ES-I3 (cell line): ENCODE data around the gene B9D2.

Source experiments
- H3K36me3 ChIP-seq: 2 replicates; pipeline ENCODE4 v1.6.1; 2013; ENCODE audit warnings: mild to moderate bottlenecking, low read length, control low read depth, moderate library complexity; ENCODE audit not compliant: insufficient read depth
- H3K4me1 ChIP-seq: 2 replicates; pipeline ENCODE4 v1.6.1; 2013; ENCODE audit warnings: mild to moderate bottlenecking, control low read depth, low read length; ENCODE audit not compliant: insufficient read depth
- H3K9ac ChIP-seq: 2 replicates; pipeline ENCODE4 v1.6.1; 2013; ENCODE audit warnings: low read depth, mild to moderate bottlenecking, low read length, moderate library complexity
- H3K9me3 ChIP-seq: 2 replicates; pipeline ENCODE4 v1.6.1; 2013; ENCODE audit warnings: mild to moderate bottlenecking, low read length, moderate library complexity; ENCODE audit not compliant: control insufficient read depth, insufficient read depth

B9D2 gene

GRCh38 chr19:41334793-41335192 lies 29.2 kb downstream of the B9D2 start:
- Histone ChIP-seq H3K9ac (no peak overlapping the region), H3K9me3 (no peaks in the 10 kb centered on the region), H3K4me1 (no peaks in the 10 kb centered on the region; the same call in 1 of the 2 replicates), H3K36me3 (no peaks in the 10 kb centered on the region; the same call in 1 of the 2 replicates)

- Histone ChIP-seq H3K9ac (no peak overlapping the region), H3K36me3 (no peaks in the 10 kb centered on the region), H3K9me3 (no peaks in the 10 kb centered on the region), H3K4me1 (peaks cover 11% of the 10 kb centered on the region; the same call in 1 of the 2 replicates)
Measured at GRCh38 chr19:41332468-41332867, 31.5 kb downstream of the B9D2 start.

- H3K9me3 ChIP-seq = no peaks in the 10 kb centered on the region
- no peak overlapping the region for H3K9ac ChIP-seq
- H3K36me3 ChIP-seq = no peaks in the 10 kb centered on the region
- H3K4me1 ChIP-seq = peaks cover 15% of the 10 kb centered on the region; the same call in 1 of the 2 replicates
Measured at GRCh38 chr19:41332000-41332399, 31.9 kb downstream of the B9D2 start.

- H3K36me3 ChIP-seq = no peaks in the 10 kb centered on the region
Measured at GRCh38 chr19:41330946-41331678, 32.8 kb downstream of the B9D2 start.

GRCh38 chr19:41330481-41330880 lies 33.5 kb downstream of the B9D2 start:
- no peak overlapping the region for H3K9ac ChIP-seq
- peaks cover 23% of the 10 kb centered on the region for H3K4me1 ChIP-seq
- H3K9me3 ChIP-seq = no peaks in the 10 kb centered on the region
- no peaks in the 10 kb centered on the region for H3K36me3 ChIP-seq

More at GRCh38 chr19:41330946-41331678, 32.8 kb downstream of the B9D2 start:
- H3K4me1 ChIP-seq = peaks cover 20% of the 10 kb centered on the region
- no peaks in the 10 kb centered on the region for H3K9me3 ChIP-seq
- peak overlapping the region; percentile 23 for H3K9ac ChIP-seq

- no peaks in the 10 kb centered on the region for H3K36me3 ChIP-seq
- H3K4me1 ChIP-seq = peaks cover 33% of the 10 kb centered on the region
- H3K9me3 ChIP-seq = no peaks in the 10 kb centered on the region
- H3K9ac ChIP-seq = no peak overlapping the region
Measured at GRCh38 chr19:41328842-41329225, 35.1 kb downstream of the B9D2 start.

- 0 out of 2 replicates have a peak overlapping the region, but pooled peaks have one; percentile 18 for H3K9ac ChIP-seq
- no peaks in the 10 kb centered on the region for H3K9me3 ChIP-seq
- H3K36me3 ChIP-seq = no peaks in the 10 kb centered on the region
- H3K4me1 ChIP-seq = peaks cover 36% of the 10 kb centered on the region
Measured at GRCh38 chr19:41328157-41328841, 35.6 kb downstream of the B9D2 start.

GRCh38 chr19:41327576-41328156 lies 36.3 kb downstream of the B9D2 start:
- peak overlapping the region; percentile 18; the same call in 1 of the 2 replicates for H3K9ac ChIP-seq

GRCh38 chr19:41327076-41327575 lies 36.8 kb downstream of the B9D2 start:
- H3K9me3 ChIP-seq = no peaks in the 10 kb centered on the region
- H3K9ac ChIP-seq = peak overlapping the region; percentile 34
- H3K4me1 ChIP-seq = peaks cover 47% of the 10 kb centered on the region
- no peaks in the 10 kb centered on the region for H3K36me3 ChIP-seq

More at GRCh38 chr19:41327576-41328156, 36.3 kb downstream of the B9D2 start:
- no peaks in the 10 kb centered on the region for H3K9me3 ChIP-seq
- H3K4me1 ChIP-seq = peaks cover 42% of the 10 kb centered on the region
- no peaks in the 10 kb centered on the region for H3K36me3 ChIP-seq

- peak overlapping the region; percentile 44; the same call in 1 of the 2 replicates for H3K9ac ChIP-seq
- no peaks in the 10 kb centered on the region for H3K36me3 ChIP-seq
- H3K9me3 ChIP-seq = no peaks in the 10 kb centered on the region
- H3K4me1 ChIP-seq = peaks cover 57% of the 10 kb centered on the region
Measured at GRCh38 chr19:41325947-41326706, 37.8 kb downstream of the B9D2 start.

GRCh38 chr19:41325640-41325946 lies 38.4 kb downstream of the B9D2 start:
- Histone ChIP-seq H3K9me3 (no peaks in the 10 kb centered on the region), H3K4me1 (peaks cover 58% of the 10 kb centered on the region), H3K36me3 (no peaks in the 10 kb centered on the region), H3K9ac (peak overlapping the region; percentile 44; the same call in 1 of the 2 replicates)

GRCh38 chr19:41324921-41325639 lies 38.9 kb downstream of the B9D2 start:
- H3K4me1 ChIP-seq = peaks cover 58% of the 10 kb centered on the region

GRCh38 chr19:41324231-41324702 lies 39.7 kb downstream of the B9D2 start:
- Histone ChIP-seq H3K9me3 (no peaks in the 10 kb centered on the region), H3K4me1 (peaks cover 58% of the 10 kb centered on the region), H3K36me3 (no peaks in the 10 kb centered on the region), H3K9ac (peak overlapping the region; percentile 44)

More at GRCh38 chr19:41324921-41325639, 38.9 kb downstream of the B9D2 start:
- Histone ChIP-seq H3K9ac (peak overlapping the region; percentile 44), H3K9me3 (no peaks in the 10 kb centered on the region), H3K36me3 (no peaks in the 10 kb centered on the region)
